ENCODE data around the gene AMPD3.

GRCh38 chr11:10486161-10486840 is 31.2 kb downstream of the AMPD3 start:
- TF ChIP-seq CTCF (conservative IDR thresholded peaks at IDR 0.05) (no peak), EZH2 (IDR thresholded peaks at IDR 0.05; ENCODE audit: low read depth) (no peak)
